GM21825 (cell line): Measurements from ENCODE around the gene SLC26A8.
"Not testable (repeated sequence)": the region's sequence is repeated elsewhere in the genome, so short reads cannot be mapped to it uniquely, and the experiment has no call there.

Experiments used
- ATAC-seq: cut with Tn5 transposase; IDR thresholded peaks from one replicate; pipeline ENCODE4 v1.9.1; 2021; ENCODE audit warnings: mild to moderate bottlenecking, moderate library complexity; ENCODE audit not compliant: unreplicated experiment

Gene SLC26A8

GRCh38 chr6:35919085-35919826 is 105.2 kb downstream of the SLC26A8 start:
- ATAC-seq: peak; percentile 1

GRCh38 chr6:35916893-35917292 is 107.5 kb downstream of the SLC26A8 start:
- not testable (repeated sequence) for ATAC-seq

- ATAC-seq: no peak
Measured at GRCh38 chr6:35916056-35916455, 108.4 kb downstream of the SLC26A8 start.

- no peak for ATAC-seq
Measured at GRCh38 chr6:35914536-35914935, 109.9 kb downstream of the SLC26A8 start.

GRCh38 chr6:35911871-35912653 is 112.4 kb downstream of the SLC26A8 start:
- no peak for ATAC-seq

- not testable (repeated sequence) for ATAC-seq
Measured at GRCh38 chr6:35909571-35909970, 114.9 kb downstream of the SLC26A8 start.

GRCh38 chr6:35908753-35909401 is 115.6 kb downstream of the SLC26A8 start:
- not testable (repeated sequence) for ATAC-seq

GRCh38 chr6:35907750-35908149 is 116.7 kb downstream of the SLC26A8 start:
- ATAC-seq: no peak

GRCh38 chr6:35906499-35906846 is 118.0 kb downstream of the SLC26A8 start:
- no peak for ATAC-seq

GRCh38 chr6:35905841-35906498 is 118.5 kb downstream of the SLC26A8 start:
- ATAC-seq: no peak

GRCh38 chr6:35905141-35905785 is 119.2 kb downstream of the SLC26A8 start:
- ATAC-seq: no peak

- ATAC-seq: no peak
Measured at GRCh38 chr6:35903679-35904078, 120.8 kb downstream of the SLC26A8 start.

GRCh38 chr6:35900448-35900847 is 124.0 kb downstream of the SLC26A8 start:
- no peak for ATAC-seq

- no peak for ATAC-seq
Measured at GRCh38 chr6:35898003-35898402, 126.4 kb downstream of the SLC26A8 start.

GRCh38 chr6:35897486-35897885 is 127.0 kb downstream of the SLC26A8 start:
- no peak for ATAC-seq

GRCh38 chr6:35897036-35897435 is 127.4 kb downstream of the SLC26A8 start:
- no peak for ATAC-seq

GRCh38 chr6:35896228-35896627 is 128.2 kb downstream of the SLC26A8 start:
- no peak for ATAC-seq

- no peak for ATAC-seq
Measured at GRCh38 chr6:35895560-35895959, 128.9 kb downstream of the SLC26A8 start.

GRCh38 chr6:35894776-35895175 is 129.7 kb downstream of the SLC26A8 start:
- ATAC-seq: no peak
